Measurements from ENCODE around the gene VSIG8.

Gene VSIG8

GRCh38 chr1:159823406-159823805 lies 39.1 kb downstream of the VSIG8 start:
- no peak for TF ChIP-seq CTCF (IDR thresholded peaks at IDR 0.05; ENCODE audit: low read depth, low read length)
- H3K4me3 ChIP-seq (replicated peaks in 1 of 2; ENCODE audit: low read depth in 2 of 2, low read length in 2 of 2), result no peak overlapping the region
- no peak for DNase-seq (ENCODE audit: low read depth in 2 of 2)

DNA sequence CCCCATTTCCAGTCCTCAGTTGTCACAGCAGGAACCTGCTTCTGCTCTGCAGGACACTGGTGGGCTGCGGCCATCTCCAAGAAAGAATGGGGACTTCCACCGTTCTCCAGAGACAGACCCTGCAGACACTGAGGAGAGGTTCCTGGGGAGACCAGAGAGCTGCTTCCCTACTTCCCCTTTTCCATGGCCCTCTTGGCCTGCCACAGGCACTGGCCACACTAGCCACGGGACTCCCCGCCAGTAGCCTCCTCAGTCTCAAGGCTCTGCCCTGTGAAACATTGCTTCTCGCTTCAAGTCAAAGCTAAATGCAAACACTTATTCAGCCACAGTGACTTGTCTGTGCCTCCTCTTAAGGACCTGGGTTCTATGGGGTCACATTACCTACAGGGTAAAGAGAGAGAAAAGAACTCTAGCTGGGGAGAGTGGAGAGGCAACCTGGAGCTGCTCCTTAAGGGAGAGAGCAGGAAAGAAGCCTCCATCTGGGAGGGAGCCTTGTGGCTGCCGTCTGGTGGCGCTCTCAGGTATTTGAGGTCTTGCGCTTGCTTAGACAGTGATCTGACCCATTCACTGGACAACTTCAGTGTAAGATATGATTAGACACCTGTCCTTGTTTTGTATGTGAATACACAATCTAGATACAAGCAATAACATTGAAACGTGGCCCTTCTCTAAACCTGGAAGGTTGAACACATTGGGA lies 41.1 kb downstream of the VSIG8 start:
- peak; percentile 92 for TF ChIP-seq CTCF (IDR thresholded peaks at IDR 0.05; ENCODE audit: low read depth, low read length)
- peak; percentile 66 to 81 for DNase-seq (ENCODE audit: low read depth in 2 of 2)
- H3K4me3 ChIP-seq (replicated peaks in 1 of 2; ENCODE audit: low read depth in 2 of 2, low read length in 2 of 2), result no peak overlapping the region

GRCh38 chr1:159817276-159818041 lies 45.0 kb downstream of the VSIG8 start:
- no peak for TF ChIP-seq CTCF (IDR thresholded peaks at IDR 0.05; ENCODE audit: low read depth, low read length)
- H3K4me3 ChIP-seq (replicated peaks in 1 of 2; ENCODE audit: low read depth in 2 of 2, low read length in 2 of 2), result no peak overlapping the region
- peak in 1 of 2 donors; percentile 73 for DNase-seq (ENCODE audit: low read depth in 2 of 2)

GRCh38 chr1:159815926-159816325 lies 46.5 kb downstream of the VSIG8 start:
- no peak overlapping the region for H3K4me3 ChIP-seq (replicated peaks in 1 of 2; ENCODE audit: low read depth in 2 of 2, low read length in 2 of 2)
- TF ChIP-seq CTCF (IDR thresholded peaks at IDR 0.05; ENCODE audit: low read depth, low read length), result no peak
- DNase-seq (ENCODE audit: low read depth in 2 of 2), result no peak

DNA sequence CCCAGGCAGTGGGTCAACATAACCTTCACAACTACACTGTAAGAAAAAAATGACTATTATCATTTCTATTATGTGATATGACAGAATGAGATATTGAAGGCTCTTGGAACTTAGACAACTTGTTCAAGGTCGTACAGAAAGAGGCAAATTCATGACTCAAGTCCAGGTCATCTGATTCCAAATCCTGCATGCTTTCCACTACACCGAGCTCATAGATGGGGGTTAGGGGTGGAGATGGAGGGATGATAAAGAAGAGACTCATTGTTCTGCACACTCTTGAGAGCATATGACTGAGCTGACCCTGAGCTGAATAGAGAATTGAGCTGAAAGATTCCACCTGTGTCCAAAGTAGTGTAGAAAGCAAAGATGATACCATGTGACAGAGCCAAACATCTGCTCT lies 57.5 kb downstream of the VSIG8 start:
- no peak overlapping the region for H3K4me3 ChIP-seq (replicated peaks in 1 of 2; ENCODE audit: low read depth in 2 of 2, low read length in 2 of 2)
- DNase-seq (ENCODE audit: low read depth in 2 of 2), result no peak
- no peak for TF ChIP-seq CTCF (IDR thresholded peaks at IDR 0.05; ENCODE audit: low read depth, low read length)

Measured in cardiac fibroblast (primary cell).